Mesendoderm (in vitro differentiated cells): Measurements from ENCODE around the gene FAM229A.
"Not testable (repeated sequence)": the region's sequence is repeated elsewhere in the genome, so short reads cannot be mapped to it uniquely, and the experiment has no call there.

Source experiments
- DNase-seq: peaks from one replicate; pipeline ENCODE4 v3.0.0; 2013
- H2AK5ac ChIP-seq: 2 replicates; pipeline ENCODE4 v1.6.1; 2013; ENCODE audit warnings: low read length, inconsistent platforms
- H2BK120ac ChIP-seq: 2 replicates; pipeline ENCODE4 v1.6.1; 2013; ENCODE audit warnings: low read depth, mild to moderate bottlenecking, low read length, moderate library complexity, mixed read lengths
- H2BK15ac ChIP-seq: replicated peaks from 2 replicates; pipeline ENCODE4 v1.6.1; 2013; ENCODE audit warnings: low read depth, mild to moderate bottlenecking, moderate library complexity
- H2BK5ac ChIP-seq: 2 replicates; pipeline ENCODE4 v1.6.1; 2013; ENCODE audit warnings: low read length, inconsistent platforms
- H3K18ac ChIP-seq: 2 replicates; pipeline ENCODE4 v1.6.1; 2013; ENCODE audit warnings: mild to moderate bottlenecking, low read length, mixed read lengths
- H3K23ac ChIP-seq: one replicate; pipeline ENCODE4 v1.6.1; 2013; ENCODE audit warnings: low read length
- H3K27ac ChIP-seq: 2 replicates; pipeline ENCODE4 v1.5.1; 2013; ENCODE audit warnings: low read depth, mild to moderate bottlenecking, inconsistent platforms, low read length, moderate library complexity
- H3K27me3 ChIP-seq: 2 replicates; pipeline ENCODE4 v1.6.1; 2013; ENCODE audit warnings: low read length, control low read depth, mild to moderate bottlenecking, inconsistent platforms; ENCODE audit not compliant: insufficient read depth, poor library complexity
- H3K36me3 ChIP-seq: 2 replicates; pipeline ENCODE4 v1.6.1; 2013; ENCODE audit warnings: low read length, inconsistent platforms; ENCODE audit not compliant: control insufficient read depth, insufficient read depth
- H3K4ac ChIP-seq: one replicate; pipeline ENCODE4 v1.6.1; 2013; ENCODE audit warnings: low read depth, mild to moderate bottlenecking, low read length, moderate library complexity
- H3K4me1 ChIP-seq: 2 replicates; pipeline ENCODE4 v1.6.1; 2013; ENCODE audit warnings: low read depth, low read length, inconsistent platforms; ENCODE audit not compliant: control insufficient read depth
- H3K4me2 ChIP-seq: 2 replicates; pipeline ENCODE4 v1.6.1; 2013; ENCODE audit warnings: low read length
- H3K4me3 ChIP-seq: 2 replicates; pipeline ENCODE4 v1.5.1; 2013; ENCODE audit warnings: mild to moderate bottlenecking, low read length
- H3K56ac ChIP-seq: one replicate; pipeline ENCODE4 v1.6.1; 2013; ENCODE audit warnings: low read length
- H3K79me1 ChIP-seq: 2 replicates; pipeline ENCODE4 v1.6.1; 2013; ENCODE audit warnings: low read length, inconsistent platforms
- H3K79me2 ChIP-seq: 2 replicates; pipeline ENCODE4 v1.6.1; 2013; ENCODE audit warnings: mild to moderate bottlenecking, low read length; ENCODE audit not compliant: control insufficient read depth, insufficient read depth
- H3K9ac ChIP-seq: 2 replicates; pipeline ENCODE4 v1.6.1; 2013; ENCODE audit warnings: low read length, inconsistent platforms
- H4K5ac ChIP-seq: one replicate; pipeline ENCODE4 v1.6.1; 2013; ENCODE audit warnings: low read length
- H4K8ac ChIP-seq: one replicate; pipeline ENCODE4 v1.6.1; 2013; ENCODE audit warnings: low read depth, mild to moderate bottlenecking, control low read depth, low read length, moderate library complexity
- WGBS: extraction: QIAGEN DNeasy Blood & Tissue Kit; methylation state at CpG from one replicate; pipeline ENCODE4 v1.1.7; 2013; ENCODE audit warnings: low lambda C conversion rate, missing lambda C conversion rate; ENCODE audit not compliant: insufficient coverage; ENCODE audit errors: extremely low coverage; 5-methylcytosine and 5-hydroxymethylcytosine counted together

FAM229A gene

DNA sequence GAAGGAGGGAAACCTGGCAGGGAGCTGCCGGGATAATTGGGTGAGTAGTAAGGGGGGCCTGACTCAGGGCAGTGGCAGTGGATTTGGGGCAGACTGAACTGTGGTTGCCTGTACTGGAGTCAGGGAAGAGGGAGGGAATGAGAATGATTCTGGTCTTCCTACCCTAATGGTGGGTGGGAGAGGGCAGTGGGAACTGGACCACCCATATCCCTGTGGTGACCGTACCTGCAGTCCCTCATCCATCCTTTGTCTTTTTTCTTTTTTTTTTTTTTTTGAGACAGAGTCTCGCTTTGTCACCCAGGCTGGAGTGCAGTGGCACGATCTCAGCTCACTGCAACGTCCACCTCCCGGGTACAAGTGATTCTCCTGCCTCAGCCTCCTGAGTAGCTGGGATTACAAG is 6.5 kb downstream of the FAM229A start:
- H2BK5ac ChIP-seq, H3K4me3 ChIP-seq, H3K4me2 ChIP-seq, H3K79me2 ChIP-seq, H4K8ac ChIP-seq, H4K5ac ChIP-seq, H3K18ac ChIP-seq, H3K27ac ChIP-seq, H3K27me3 ChIP-seq, H2AK5ac ChIP-seq, H3K23ac ChIP-seq, H3K79me1 ChIP-seq, H2BK120ac ChIP-seq, H3K56ac ChIP-seq, H2BK15ac ChIP-seq, H3K4me1 ChIP-seq, H3K9ac ChIP-seq, H3K4ac ChIP-seq, DNase-seq, H3K36me3 ChIP-seq: not testable (repeated sequence)
- WGBS = no CpG with 5 or more reads among the region's 6 CpGs

DNA sequence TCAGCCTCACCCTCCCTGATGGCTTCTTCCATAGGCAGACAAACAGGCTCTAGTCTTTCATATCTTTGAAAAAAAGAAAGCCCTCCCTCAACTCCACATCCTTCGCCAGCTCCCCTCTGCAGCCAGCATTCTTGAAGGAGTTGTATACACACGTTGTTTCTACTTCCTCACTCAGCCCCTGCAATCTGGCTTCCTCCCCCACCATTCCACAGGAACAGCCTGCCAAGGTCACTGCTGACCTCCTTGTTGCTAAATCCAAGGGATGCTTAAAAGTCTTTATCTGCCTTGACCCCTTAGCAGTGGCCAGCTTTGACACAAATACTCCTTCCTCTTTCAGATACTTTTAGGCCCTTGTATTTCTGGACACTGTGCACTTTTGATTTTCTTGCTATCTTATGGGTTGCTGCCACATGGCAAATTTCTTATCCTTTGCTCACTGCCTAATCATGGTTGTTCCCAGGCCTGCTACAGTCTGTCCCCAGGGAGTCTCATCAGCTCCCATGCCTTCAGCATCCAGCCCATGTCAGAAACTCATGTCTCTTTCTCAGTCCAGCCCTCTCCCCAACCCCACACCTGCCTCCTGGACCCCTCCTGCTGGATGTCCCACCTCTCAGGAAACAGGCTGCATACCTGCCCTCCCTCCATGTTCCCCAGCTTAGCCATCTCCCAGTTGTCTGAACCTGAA is 8.3 kb downstream of the FAM229A start:
- no peak overlapping the region for H3K23ac ChIP-seq
- DNase-seq = peak; percentile 26
- no peak overlapping the region for H2BK5ac ChIP-seq
- H3K79me1 ChIP-seq = no peaks in the 10 kb centered on the region
- no peak overlapping the region for H4K8ac ChIP-seq
- H4K5ac ChIP-seq = no peak overlapping the region
- peak overlapping the region; percentile 47 for H3K56ac ChIP-seq
- H3K4me3 ChIP-seq = no peak overlapping the region
- no peak overlapping the region for H3K4ac ChIP-seq
- H3K4me2 ChIP-seq = no peak overlapping the region
- no peak overlapping the region for H3K27ac ChIP-seq
- H2BK15ac ChIP-seq = no peak overlapping the region
- H3K79me2 ChIP-seq = no peaks in the 10 kb centered on the region
- H2AK5ac ChIP-seq = no peak overlapping the region
- no peak overlapping the region for H3K18ac ChIP-seq
- no peaks in the 10 kb centered on the region for H3K36me3 ChIP-seq
- no peaks in the 10 kb centered on the region for H3K27me3 ChIP-seq
- no peak overlapping the region for H3K9ac ChIP-seq
- no peak overlapping the region for H2BK120ac ChIP-seq
- no CpG with 5 or more reads among the region's 2 CpGs for WGBS
- no peaks in the 10 kb centered on the region for H3K4me1 ChIP-seq

DNA sequence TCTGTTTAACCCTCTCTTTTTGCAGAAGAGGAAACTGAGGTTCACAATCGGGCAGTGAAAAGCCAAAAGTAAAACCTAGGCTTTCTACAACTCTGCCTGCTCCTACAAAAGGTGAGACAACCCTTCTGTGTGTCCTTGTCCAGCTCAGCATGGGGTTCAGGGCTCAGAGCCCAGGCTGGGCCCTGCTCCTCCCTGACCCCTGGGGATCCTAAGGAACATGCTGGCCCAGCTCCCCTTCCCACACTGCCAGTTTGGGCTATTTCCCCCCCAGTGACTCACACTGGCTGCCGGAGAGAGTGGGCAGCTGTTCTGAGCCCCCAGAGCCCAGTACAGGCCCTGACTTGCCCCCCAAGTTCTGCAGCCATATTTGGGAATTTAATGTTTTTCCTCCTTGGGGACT is 8.9 kb downstream of the FAM229A start:
- Histone ChIP-seq H3K27me3 (no peaks in the 10 kb centered on the region), H3K79me1 (no peaks in the 10 kb centered on the region), H3K4me1 (no peaks in the 10 kb centered on the region), H3K9ac (no peak overlapping the region), H3K23ac (no peak overlapping the region), H4K5ac (no peak overlapping the region), H2BK120ac (no peak overlapping the region), H3K4me3 (no peak overlapping the region), H2BK5ac (no peak overlapping the region), H3K56ac (peak overlapping the region; percentile 47), H3K27ac (no peak overlapping the region), H3K4ac (no peak overlapping the region), H2BK15ac (no peak overlapping the region), H4K8ac (no peak overlapping the region), H3K4me2 (no peak overlapping the region), H2AK5ac (no peak overlapping the region), H3K36me3 (no peaks in the 10 kb centered on the region), H3K18ac (no peak overlapping the region), H3K79me2 (no peaks in the 10 kb centered on the region)
- WGBS = no CpG with 5 or more reads among the region's 2 CpGs
- DNase-seq = no peak

DNA sequence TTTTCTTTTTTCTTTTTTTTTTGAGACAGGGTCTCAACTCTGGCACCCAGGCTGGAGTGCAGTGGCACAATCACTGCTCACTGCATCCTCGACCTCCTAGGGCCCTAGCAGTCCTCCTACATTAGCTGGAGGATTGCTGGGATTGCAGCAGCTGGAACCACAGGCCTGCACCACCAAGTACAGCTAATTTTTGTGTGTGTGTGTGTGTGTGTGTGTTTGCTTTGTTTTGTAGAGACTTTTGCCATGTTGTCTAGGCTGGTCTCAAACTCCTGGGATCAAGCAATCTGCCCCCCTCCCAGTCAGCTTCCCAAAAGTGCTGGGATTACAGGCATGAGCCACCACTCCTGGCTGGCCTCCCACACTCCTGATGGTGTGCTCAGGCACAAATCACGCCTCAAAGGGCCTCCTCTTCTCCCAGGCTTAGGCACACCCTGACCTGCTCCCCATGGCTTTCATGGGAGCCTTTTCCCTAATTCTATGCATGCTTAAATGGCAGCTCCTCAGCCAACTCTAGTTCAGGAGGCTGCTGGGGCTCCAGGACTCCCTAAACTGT is 9.4 kb downstream of the FAM229A start:
- Histone ChIP-seq H3K4me3 (no peak overlapping the region), H4K8ac (no peak overlapping the region), H3K4ac (no peak overlapping the region), H3K9ac (no peak overlapping the region), H2BK5ac (no peak overlapping the region), H4K5ac (no peak overlapping the region), H2AK5ac (no peak overlapping the region), H3K4me2 (no peak overlapping the region), H3K27me3 (no peaks in the 10 kb centered on the region), H2BK120ac (no peak overlapping the region), H3K18ac (no peak overlapping the region), H3K79me2 (no peaks in the 10 kb centered on the region), H2BK15ac (no peak overlapping the region), H3K27ac (no peak overlapping the region), H3K56ac (no peak overlapping the region), H3K4me1 (no peaks in the 10 kb centered on the region), H3K36me3 (no peaks in the 10 kb centered on the region), H3K23ac (no peak overlapping the region), H3K79me1 (no peaks in the 10 kb centered on the region)
- WGBS = no CpG with 5 or more reads among the region's 2 CpGs
- no peak for DNase-seq

DNA sequence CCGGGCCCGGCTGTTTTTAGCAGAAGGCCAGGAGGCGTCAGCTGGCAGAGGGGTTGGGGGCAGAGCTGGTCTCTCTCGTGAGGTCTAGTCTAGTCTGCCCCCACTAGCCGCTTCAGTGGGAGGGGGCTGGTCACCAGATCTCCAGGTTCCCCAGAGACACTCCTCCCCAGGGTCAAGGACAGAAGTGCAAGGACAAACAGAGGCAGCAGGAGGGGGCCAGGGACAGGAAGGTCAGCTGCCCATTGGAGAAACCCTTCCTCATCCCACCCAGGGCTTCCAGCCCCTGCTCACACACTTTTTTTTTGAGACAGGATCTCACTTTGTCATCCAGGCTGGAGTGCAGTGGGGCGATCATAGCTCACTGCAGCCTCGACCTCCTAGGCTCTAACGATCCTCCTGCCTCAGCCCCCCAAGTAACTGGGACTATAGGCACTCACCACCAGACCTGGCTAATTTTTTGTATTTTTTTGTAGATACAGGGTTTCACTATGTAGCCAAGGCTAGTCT is 10.0 kb downstream of the FAM229A start:
- Histone ChIP-seq H4K5ac (no peak overlapping the region), H3K9ac (peak overlapping the region; percentile 90), H3K79me1 (no peaks in the 10 kb centered on the region), H2BK120ac (no peak overlapping the region), H2BK15ac (no peak overlapping the region), H3K18ac (no peak overlapping the region), H3K4me1 (no peaks in the 10 kb centered on the region), H3K36me3 (no peaks in the 10 kb centered on the region), H3K4me3 (no peak overlapping the region), H3K27ac (peak overlapping the region; percentile 55), H3K79me2 (no peaks in the 10 kb centered on the region), H4K8ac (no peak overlapping the region), H3K23ac (no peak overlapping the region), H3K56ac (peak overlapping the region; percentile 93), H2AK5ac (no peak overlapping the region), H2BK5ac (no peak overlapping the region), H3K4ac (peak overlapping the region; percentile 9), H3K4me2 (peak overlapping the region; percentile 75), H3K27me3 (no peaks in the 10 kb centered on the region)
- no CpG with 5 or more reads among the region's 8 CpGs for WGBS
- DNase-seq = no peak
